Naive thymus-derived CD8-positive, alpha-beta T cell (primary cell): ENCODE data around the gene LDLRAD4. TPM values are rescaled to one million over a fixed set of nuclear protein-coding genes. Genes with fewer than 3 reads are reported as not detected.
"Not testable (repeated sequence)": the region's sequence is repeated elsewhere in the genome, so short reads cannot be mapped to it uniquely, and the experiment has no call there.

Source experiments
- ATAC-seq, 2 donors: fragments of 150-1000 bp; cut with Tn5 transposase in 1 of 2; sonication (Bioruptor Pico), chemical (Tn5 transposase) in 1 of 2; 1 replicate in 1 of 2; 2 replicates in 1 of 2; pipeline ENCODE4 v1.10.0; 2021; ENCODE audit warnings: mild to moderate bottlenecking in 2 of 2, moderate library complexity in 2 of 2
- POLR2A ChIA-PET: fragments of 350-600 bp; sonication (Branson Sonifier 250); formaldehyde crosslinking; loops from one replicate; lab custom pipeline; 2021; ENCODE audit warnings: antibody characterized with exemption; lab: Charles Lee
- DNase-seq, 10 donors: peaks; one replicate each; pipeline versions ENCODE4 v3.0.0 to v3.0.0-alpha.2; 2020 to 2022
- H3K27ac Mint-ChIP-seq, 10 donors: one replicate each; pipeline ENCODE4 v1.8.0; 2020 to 2022; ENCODE audit warnings: mild to moderate bottlenecking in 10 of 10, mixed read lengths in 10 of 10, moderate library complexity in 4 of 10, inconsistent platforms in 1 of 10
- H3K27me3 Mint-ChIP-seq, 5 donors: one replicate each; pipeline ENCODE4 v1.8.0; 2021 to 2022; ENCODE audit warnings: mixed read lengths in 5 of 5
- H3K36me3 Mint-ChIP-seq, 3 donors: one replicate each; pipeline ENCODE4 v1.8.0; 2020 to 2022; ENCODE audit warnings: mixed read lengths in 3 of 3, mild to moderate bottlenecking in 2 of 3, inconsistent platforms in 1 of 3
- H3K4me1 Mint-ChIP-seq, 4 donors: one replicate each; pipeline ENCODE4 v1.8.0; 2021 to 2022; ENCODE audit warnings: mixed read lengths in 4 of 4
- H3K4me3 Mint-ChIP-seq, 10 donors: one replicate each; pipeline ENCODE4 v1.8.0; 2020 to 2022; ENCODE audit warnings: mild to moderate bottlenecking in 10 of 10, mixed read lengths in 10 of 10, moderate library complexity in 6 of 10, inconsistent platforms in 1 of 10
- H3K9me3 Mint-ChIP-seq, 9 donors: one replicate each; pipeline ENCODE4 v1.8.0; 2020 to 2022; ENCODE audit warnings: mixed read lengths in 9 of 9, mild to moderate bottlenecking in 3 of 9, inconsistent platforms in 1 of 9, moderate library complexity in 1 of 9
- microRNA-seq: library from miRNA; unstranded; fragments of <30 nt; microRNA quantifications from one replicate; pipeline ENCODE4 v1.2.0, GENCODE V29; 2022; ENCODE audit warnings: borderline microRNAs expressed
- polyA plus RNA-seq, 3 donors: library from polyadenylated mRNA; unstranded; fragments of 300-500 nt; fragmentation: Illumina TruSeq; gene quantifications; one replicate each; pipeline ENCODE4 v1.2.3, GENCODE V29; 2021
- total RNA-seq, 8 experiments: library from RNA in 2 of 8; stranded (reverse) in 2 of 8; gene quantifications; one replicate each; pipeline ENCODE4 v1.2.3 and lab custom pipeline; 2021 to 2026

The LDLRAD4 gene
- total and polyA plus RNA-seq, 5 experiments from 2014 or later, result 11.4 to 56.8 (median 17.6) TPM

DNA sequence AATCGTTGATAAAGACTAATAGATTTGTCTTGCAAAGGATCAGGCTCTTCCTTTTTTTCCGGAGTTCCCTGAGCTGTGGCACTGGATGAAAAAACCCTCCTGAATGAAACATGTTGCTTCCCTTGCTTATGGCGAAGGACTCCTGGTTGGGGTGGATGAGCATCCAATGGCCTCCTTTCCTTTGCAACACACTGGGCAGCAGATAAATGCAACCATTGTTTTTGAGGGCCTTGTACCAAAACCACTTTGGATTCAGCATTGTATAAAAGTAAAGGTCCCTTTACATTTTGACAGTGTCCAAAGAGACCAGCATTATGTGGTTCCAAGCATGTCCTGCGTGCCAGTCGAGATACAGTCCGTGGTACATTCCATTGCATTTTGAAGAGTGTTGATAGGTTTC is 463.1 kb downstream of the LDLRAD4 start:
- DNase-seq (no peak), ATAC-seq (no peak)
- POLR2A ChIA-PET, result interaction anchor here (0.6 kb wide), 1 partner anchor 412 kb away, joined by 3 read pairs; no protein-coding TSS in a partner anchor
- Mint-ChIP-seq H3K4me1 (peaks cover 4 to 21% (median 12%) of the 10 kb centered on the region in 4 donors), H3K4me3 (no peak overlapping the region), H3K36me3 (peaks cover 0 to 23% (median 5%) of the 10 kb centered on the region in 3 donors), H3K9me3 (no peaks in the 10 kb centered on the region), H3K27me3 (no peaks in the 10 kb centered on the region), H3K27ac (no peak overlapping the region)

DNA sequence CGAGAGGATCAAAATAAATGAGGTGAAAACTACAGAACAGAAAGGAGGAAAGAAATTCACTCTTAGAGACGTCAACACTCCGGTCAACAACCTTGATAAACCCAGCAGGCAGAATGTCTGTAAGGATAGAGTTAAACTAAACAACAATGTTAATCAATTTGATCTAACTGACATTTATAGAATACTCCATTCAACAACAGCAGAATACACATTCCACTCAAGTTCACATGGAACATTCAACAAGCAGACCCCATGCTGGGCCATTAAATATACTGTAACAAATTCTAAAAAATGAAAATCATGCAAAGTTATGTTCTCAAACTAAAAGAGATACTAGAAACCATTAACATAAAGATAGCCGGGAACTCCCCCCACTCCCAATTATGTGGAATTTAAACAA is 466.0 kb downstream of the LDLRAD4 start:
- Mint-ChIP-seq H3K4me3 (no peak overlapping the region), H3K36me3 (peaks cover 0 to 31% (median 9%) of the 10 kb centered on the region in 3 donors), H3K9me3 (peaks cover 0 to 3% (median 0%) of the 10 kb centered on the region in 9 donors), H3K4me1 (peaks cover 14 to 48% (median 34%) of the 10 kb centered on the region in 4 donors), H3K27me3 (no peaks in the 10 kb centered on the region), H3K27ac (no peak overlapping the region)
- POLR2A ChIA-PET, result no interaction called here
- no peak for ATAC-seq
- no peak for DNase-seq

DNA sequence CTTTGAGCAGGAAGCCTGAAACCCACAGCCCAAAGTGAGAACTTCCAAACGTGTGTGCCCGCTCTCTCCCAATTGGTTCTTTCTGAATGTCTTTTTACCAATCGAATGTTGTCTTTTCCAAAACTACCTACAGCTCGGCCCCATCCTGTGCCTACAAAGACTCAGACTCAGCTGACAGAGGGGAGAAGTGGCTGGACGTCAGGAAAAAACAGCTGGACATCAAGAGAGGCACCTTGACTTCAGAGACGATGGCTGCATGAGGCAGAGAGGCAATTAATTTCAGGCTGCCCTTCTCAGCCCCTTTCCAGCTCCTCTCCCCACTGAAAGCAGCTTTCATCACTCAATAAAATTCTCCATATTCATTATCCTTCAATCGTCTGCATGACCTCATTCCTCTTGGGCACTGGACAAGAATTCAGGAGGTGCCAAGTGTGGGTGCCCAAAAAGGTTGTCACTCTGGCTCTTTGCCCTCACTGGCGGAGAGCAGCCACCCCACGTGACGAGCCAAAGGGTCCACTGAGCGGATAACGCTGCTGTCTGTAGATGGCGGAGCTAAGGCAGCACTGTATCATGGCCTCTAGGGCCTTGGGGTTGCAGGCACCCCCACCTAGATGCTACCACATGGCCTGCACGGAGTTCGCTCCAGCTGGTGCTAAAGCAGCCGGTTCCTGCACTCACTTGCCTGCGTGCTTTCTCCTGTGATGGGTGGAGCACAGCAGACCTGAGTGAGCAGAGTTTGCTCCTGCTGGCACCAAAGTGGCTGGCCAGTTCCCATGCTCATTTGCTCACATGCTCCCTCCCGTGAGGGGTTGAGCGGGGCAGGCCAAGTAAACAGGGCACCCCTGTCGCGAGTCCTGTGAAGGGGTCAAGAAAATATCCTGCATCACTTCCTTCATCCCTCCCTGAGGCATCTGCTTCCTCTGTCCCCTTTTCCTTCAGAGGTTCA is 469.9 kb downstream of the LDLRAD4 start:
- no peak for ATAC-seq
- Mint-ChIP-seq H3K9me3 (peaks cover 0 to 20% (median 14%) of the 10 kb centered on the region in 9 donors), H3K4me1 (peaks cover 17 to 79% (median 47%) of the 10 kb centered on the region in 4 donors), H3K27ac (no peak overlapping the region), H3K27me3 (no peaks in the 10 kb centered on the region), H3K4me3 (no peak overlapping the region), H3K36me3 (peaks cover 7 to 16% (median 13%) of the 10 kb centered on the region in 3 donors)
- DNase-seq, result no peak
- POLR2A ChIA-PET, result no interaction called here

DNA sequence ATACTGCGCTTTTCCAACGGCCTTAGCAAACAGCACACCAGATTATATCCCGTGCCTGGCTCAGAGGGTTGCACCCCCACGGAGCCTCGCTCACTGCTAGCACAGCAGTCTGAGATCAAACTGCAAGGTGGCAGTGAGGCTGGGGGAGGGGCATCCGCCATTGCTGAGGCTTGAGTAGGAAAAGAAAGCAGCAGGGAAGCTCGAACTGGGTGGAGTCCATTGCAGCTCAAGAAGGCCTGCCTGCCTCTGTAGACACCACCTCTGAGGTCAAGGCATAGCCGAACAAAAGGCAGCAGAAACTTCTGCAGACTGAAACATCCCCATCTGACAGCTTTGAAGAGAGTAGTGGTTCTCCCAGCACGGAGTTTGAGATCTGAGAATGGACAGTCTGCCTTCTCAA is 471.5 kb downstream of the LDLRAD4 start:
- H3K36me3 Mint-ChIP-seq, result peaks cover 7 to 20% (median 16%) of the 10 kb centered on the region in 3 donors
- H3K4me3 Mint-ChIP-seq, H3K27me3 Mint-ChIP-seq, DNase-seq, ATAC-seq, POLR2A ChIA-PET, H3K27ac Mint-ChIP-seq: not testable (repeated sequence)
- peaks cover 23 to 75% (median 44%) of the 10 kb centered on the region in 4 donors for H3K4me1 Mint-ChIP-seq
- peaks cover 0 to 26% (median 20%) of the 10 kb centered on the region in 9 donors for H3K9me3 Mint-ChIP-seq

DNA sequence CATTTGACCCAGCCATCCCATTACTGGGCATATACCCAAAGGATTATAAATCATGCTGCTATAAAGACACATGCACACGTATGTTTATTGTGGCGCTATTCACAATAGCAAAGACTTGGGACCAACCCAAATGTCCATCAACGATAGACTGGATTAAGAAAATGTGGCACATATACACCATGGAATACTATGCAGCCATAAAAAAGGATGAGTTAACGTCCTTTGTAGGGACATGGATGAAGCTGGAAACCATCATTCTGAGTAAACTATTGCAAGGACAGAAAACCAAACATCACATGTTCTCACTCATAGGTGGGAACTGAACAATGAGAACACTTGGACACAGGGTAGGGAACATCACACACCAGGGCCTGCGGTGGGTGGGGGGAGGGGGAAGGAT is 476.8 kb downstream of the LDLRAD4 start:
- H3K4me1 Mint-ChIP-seq, result peaks cover 19 to 38% (median 28%) of the 10 kb centered on the region in 4 donors
- H3K4me3 Mint-ChIP-seq, H3K27ac Mint-ChIP-seq, ATAC-seq, H3K27me3 Mint-ChIP-seq, DNase-seq, POLR2A ChIA-PET: not testable (repeated sequence)
- H3K36me3 Mint-ChIP-seq, result peaks cover 16 to 38% (median 28%) of the 10 kb centered on the region in 3 donors
- H3K9me3 Mint-ChIP-seq, result peaks cover 10 to 50% (median 20%) of the 10 kb centered on the region in 9 donors

DNA sequence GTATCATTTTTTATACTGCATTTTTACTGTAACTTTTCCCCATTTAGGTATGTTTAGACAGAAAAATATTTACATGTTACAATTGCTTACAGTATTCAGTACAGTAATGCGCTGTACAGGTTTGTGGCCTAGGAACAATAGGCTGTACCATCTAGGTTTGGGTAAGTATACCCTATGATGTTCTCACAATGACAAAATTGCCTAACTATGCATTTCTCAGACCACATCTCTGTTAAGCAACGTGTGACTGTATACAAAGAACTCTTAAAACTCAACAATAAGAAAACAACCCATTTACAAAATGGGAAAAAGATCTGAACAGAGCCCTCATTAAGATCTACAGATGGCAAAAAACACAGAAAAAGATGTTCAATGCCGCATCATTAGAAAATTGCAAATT is 478.4 kb downstream of the LDLRAD4 start:
- H3K27ac Mint-ChIP-seq, result no peak overlapping the region
- peaks cover 11 to 56% (median 16%) of the 10 kb centered on the region in 9 donors for H3K9me3 Mint-ChIP-seq
- peaks cover 15 to 27% (median 23%) of the 10 kb centered on the region in 4 donors for H3K4me1 Mint-ChIP-seq
- H3K36me3 Mint-ChIP-seq, result peaks cover 18 to 48% (median 29%) of the 10 kb centered on the region in 3 donors
- H3K4me3 Mint-ChIP-seq, result no peak overlapping the region
- DNase-seq (no peak), ATAC-seq (no peak)
- POLR2A ChIA-PET, result no interaction called here
- H3K27me3 Mint-ChIP-seq, result no peaks in the 10 kb centered on the region

DNA sequence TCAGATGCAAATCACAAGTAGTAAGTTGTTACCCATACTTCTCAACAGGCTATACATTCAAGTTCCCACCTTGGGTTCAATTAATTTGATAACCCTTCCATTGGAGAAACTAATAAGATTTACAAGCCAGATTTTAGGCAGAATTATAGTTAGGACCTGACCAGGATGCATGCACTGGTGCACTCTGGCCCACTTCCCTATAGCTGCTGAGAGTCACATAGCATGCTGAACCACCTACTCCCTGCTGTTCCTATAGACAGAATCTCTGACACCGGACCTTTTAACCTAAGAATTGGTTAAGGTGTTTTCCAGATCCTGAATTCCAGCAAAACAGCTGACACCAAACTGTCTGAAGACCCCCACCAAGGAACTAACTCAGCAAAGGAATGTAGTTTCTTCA is 481.6 kb downstream of the LDLRAD4 start:
- Mint-ChIP-seq H3K4me3 (no peak overlapping the region), H3K36me3 (peaks cover 19 to 66% (median 40%) of the 10 kb centered on the region in 3 donors), H3K27me3 (no peaks in the 10 kb centered on the region), H3K9me3 (peaks cover 0 to 63% (median 27%) of the 10 kb centered on the region in 9 donors), H3K27ac (peak overlapping the region in 1 of 10 donors; percentile 51), H3K4me1 (peaks cover 8 to 17% (median 12%) of the 10 kb centered on the region in 4 donors)
- no peak for ATAC-seq
- DNase-seq, result no peak
- POLR2A ChIA-PET, result no interaction called here

Small RNA genes within 50 kb of the gene (microRNA-seq; reads per million reads assigned to microRNA genes)
- not detected for gene MIR4526
- gene MIR5190, result not detected

Other genes with a start within 250 kb of the LDLRAD4 start
- gene CEP192, start 227.4 kb upstream of the LDLRAD4 start, total RNA-seq, result 10 to 100 TPM; 36.7 to 40.9 TPM
- 1 to 10 TPM; 3.0 to 6.7 (median 5.2) TPM for gene CEP192, start 227.4 kb upstream of the LDLRAD4 start, polyA plus RNA-seq